ENCODE data around the gene RNF212. TPM values are rescaled to one million over a fixed set of nuclear protein-coding genes. Genes with fewer than 3 reads are reported as not detected.

RNF212 gene
- total RNA-seq, 4 donors from 2014 or later: 0.77 to 13.5 (median 5.2) TPM

GRCh38 chr4:1154523-1155182 lies 41.3 kb upstream of the RNF212 start:
- H3K36me3 ChIP-seq: no peaks in the 10 kb centered on the region
- H3K4me3 ChIP-seq: no peak overlapping the region
- H3K9me3 ChIP-seq: no peaks in the 10 kb centered on the region
- no peak overlapping the region for H3K27ac ChIP-seq
- DNase-seq: no peak
- H3K27me3 ChIP-seq: no peaks in the 10 kb centered on the region
- TF ChIP-seq, protein P1, sequence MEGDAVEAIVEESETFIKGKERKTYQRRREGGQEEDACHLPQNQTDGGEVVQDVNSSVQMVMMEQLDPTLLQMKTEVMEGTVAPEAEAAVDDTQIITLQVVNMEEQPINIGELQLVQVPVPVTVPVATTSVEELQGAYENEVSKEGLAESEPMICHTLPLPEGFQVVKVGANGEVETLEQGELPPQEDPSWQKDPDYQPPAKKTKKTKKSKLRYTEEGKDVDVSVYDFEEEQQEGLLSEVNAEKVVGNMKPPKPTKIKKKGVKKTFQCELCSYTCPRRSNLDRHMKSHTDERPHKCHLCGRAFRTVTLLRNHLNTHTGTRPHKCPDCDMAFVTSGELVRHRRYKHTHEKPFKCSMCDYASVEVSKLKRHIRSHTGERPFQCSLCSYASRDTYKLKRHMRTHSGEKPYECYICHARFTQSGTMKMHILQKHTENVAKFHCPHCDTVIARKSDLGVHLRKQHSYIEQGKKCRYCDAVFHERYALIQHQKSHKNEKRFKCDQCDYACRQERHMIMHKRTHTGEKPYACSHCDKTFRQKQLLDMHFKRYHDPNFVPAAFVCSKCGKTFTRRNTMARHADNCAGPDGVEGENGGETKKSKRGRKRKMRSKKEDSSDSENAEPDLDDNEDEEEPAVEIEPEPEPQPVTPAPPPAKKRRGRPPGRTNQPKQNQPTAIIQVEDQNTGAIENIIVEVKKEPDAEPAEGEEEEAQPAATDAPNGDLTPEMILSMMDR (IDR thresholded peaks at IDR 0.05): no peak
- no peak for TF ChIP-seq POLR2A (IDR thresholded peaks at IDR 0.05)
- intact Hi-C loops (cut with DNase I; ENCODE audit: low total_unique reads): no loop called here
- H3K4me1 ChIP-seq: no peaks in the 10 kb centered on the region

DNA sequence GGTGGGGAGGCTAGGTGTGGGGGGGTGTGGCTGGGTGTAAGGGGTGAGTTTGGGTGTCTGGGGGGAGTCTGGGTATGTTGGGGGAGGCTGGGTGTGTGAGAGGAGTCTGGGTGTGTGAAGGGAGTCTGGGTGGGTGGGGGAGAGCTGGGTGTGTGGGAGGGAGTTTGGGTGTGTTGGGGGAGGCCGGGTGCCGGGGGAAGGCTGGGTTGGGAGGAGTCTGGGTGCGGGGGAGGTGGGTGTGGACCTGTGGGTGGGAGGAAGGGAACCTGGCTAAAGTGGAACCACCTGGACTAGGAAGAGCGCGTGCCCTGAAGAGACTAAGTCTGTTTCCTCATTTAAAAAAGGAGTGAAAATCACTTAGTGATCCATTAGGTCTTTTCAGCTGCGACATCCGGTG lies 40.8 kb upstream of the RNF212 start:
- intact Hi-C loops (cut with DNase I; ENCODE audit: low total_unique reads): no loop called here
- TF ChIP-seq, protein P1 (IDR thresholded peaks at IDR 0.05): no peak
- TF ChIP-seq POLR2A (IDR thresholded peaks at IDR 0.05): no peak
- Histone ChIP-seq H3K4me1 (no peaks in the 10 kb centered on the region), H3K4me3 (no peak overlapping the region), H3K36me3 (no peaks in the 10 kb centered on the region), H3K9me3 (no peaks in the 10 kb centered on the region), H3K27me3 (no peaks in the 10 kb centered on the region), H3K27ac (no peak overlapping the region)
- DNase-seq: no peak

DNA sequence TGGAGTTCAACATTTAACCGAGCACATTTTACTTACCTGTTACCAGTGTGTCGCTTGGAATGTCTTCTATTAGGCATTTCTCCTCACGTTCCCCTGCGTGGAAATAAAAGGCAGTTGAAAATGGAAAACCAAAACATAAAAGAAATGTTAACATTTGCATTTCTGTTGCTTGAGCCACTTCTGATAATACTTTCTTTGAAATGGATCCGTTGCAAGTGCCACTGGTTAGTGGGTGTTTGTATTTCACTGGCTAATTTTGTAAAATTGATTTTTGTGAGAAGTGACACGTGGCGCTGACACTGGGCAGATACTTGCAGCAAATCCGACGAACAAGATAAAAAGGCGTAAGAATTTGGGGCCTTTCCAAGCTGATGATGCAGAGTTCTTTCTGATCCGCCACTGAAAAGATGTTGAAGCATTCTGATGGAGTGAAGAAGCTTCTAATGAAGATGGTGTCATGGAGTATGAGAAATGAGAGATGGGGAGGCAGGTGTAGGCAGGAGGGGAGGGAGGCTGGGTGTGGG lies 40.3 kb upstream of the RNF212 start:
- Histone ChIP-seq H3K27me3 (no peaks in the 10 kb centered on the region), H3K27ac (no peak overlapping the region), H3K9me3 (no peaks in the 10 kb centered on the region), H3K36me3 (no peaks in the 10 kb centered on the region), H3K4me3 (no peak overlapping the region), H3K4me1 (no peaks in the 10 kb centered on the region)
- TF ChIP-seq, protein P1 (IDR thresholded peaks at IDR 0.05): no peak
- TF ChIP-seq POLR2A (IDR thresholded peaks at IDR 0.05): no peak
- DNase-seq: no peak
- intact Hi-C loops (cut with DNase I; ENCODE audit: low total_unique reads): no loop called here

GRCh38 chr4:1152290-1152689 lies 38.9 kb upstream of the RNF212 start:
- no peaks in the 10 kb centered on the region for H3K27me3 ChIP-seq
- no peak overlapping the region for H3K27ac ChIP-seq
- no peaks in the 10 kb centered on the region for H3K9me3 ChIP-seq
- TF ChIP-seq, protein P1 (IDR thresholded peaks at IDR 0.05): no peak
- TF ChIP-seq POLR2A (IDR thresholded peaks at IDR 0.05): no peak
- DNase-seq: no peak
- intact Hi-C loops (cut with DNase I; ENCODE audit: low total_unique reads): no loop called here
- no peak overlapping the region for H3K4me3 ChIP-seq
- no peaks in the 10 kb centered on the region for H3K4me1 ChIP-seq
- H3K36me3 ChIP-seq: no peaks in the 10 kb centered on the region

DNA sequence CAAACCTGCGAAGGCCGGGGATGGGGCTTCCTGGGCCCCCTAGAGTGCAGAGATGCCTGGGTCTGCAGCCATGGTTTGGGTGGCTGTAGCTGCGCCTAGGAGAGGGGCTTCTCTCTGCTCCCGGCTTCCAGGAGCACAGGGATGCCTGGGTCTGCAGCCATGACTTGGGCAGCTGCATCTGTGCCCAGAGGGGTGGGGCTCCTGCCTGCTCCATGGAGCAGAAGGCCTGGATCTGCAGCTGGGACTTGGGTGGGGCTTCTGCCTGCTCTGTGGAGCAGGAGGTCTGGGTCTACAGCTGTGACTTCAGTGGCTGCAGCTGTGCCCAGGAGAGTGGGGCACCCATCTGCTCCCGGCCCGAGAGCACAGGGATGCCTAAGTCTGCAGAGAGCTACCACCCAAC lies 38.2 kb upstream of the RNF212 start:
- Histone ChIP-seq H3K9me3 (no peaks in the 10 kb centered on the region), H3K36me3 (no peaks in the 10 kb centered on the region), H3K4me1 (no peaks in the 10 kb centered on the region), H3K27me3 (no peaks in the 10 kb centered on the region), H3K27ac (no peak overlapping the region), H3K4me3 (no peak overlapping the region)
- intact Hi-C loops (cut with DNase I; ENCODE audit: low total_unique reads): no loop called here
- no peak for TF ChIP-seq POLR2A (IDR thresholded peaks at IDR 0.05)
- TF ChIP-seq, protein P1 (IDR thresholded peaks at IDR 0.05): no peak
- no peak for DNase-seq

Measured in uterus (tissue), 4 donors.